Measurements from ENCODE around the gene DPYSL5. TPM values are rescaled to one million over a fixed set of nuclear protein-coding genes. Genes with fewer than 3 reads are reported as not detected.

DPYSL5 gene
- polyA plus RNA-seq, 3 donors: not detected

DNA sequence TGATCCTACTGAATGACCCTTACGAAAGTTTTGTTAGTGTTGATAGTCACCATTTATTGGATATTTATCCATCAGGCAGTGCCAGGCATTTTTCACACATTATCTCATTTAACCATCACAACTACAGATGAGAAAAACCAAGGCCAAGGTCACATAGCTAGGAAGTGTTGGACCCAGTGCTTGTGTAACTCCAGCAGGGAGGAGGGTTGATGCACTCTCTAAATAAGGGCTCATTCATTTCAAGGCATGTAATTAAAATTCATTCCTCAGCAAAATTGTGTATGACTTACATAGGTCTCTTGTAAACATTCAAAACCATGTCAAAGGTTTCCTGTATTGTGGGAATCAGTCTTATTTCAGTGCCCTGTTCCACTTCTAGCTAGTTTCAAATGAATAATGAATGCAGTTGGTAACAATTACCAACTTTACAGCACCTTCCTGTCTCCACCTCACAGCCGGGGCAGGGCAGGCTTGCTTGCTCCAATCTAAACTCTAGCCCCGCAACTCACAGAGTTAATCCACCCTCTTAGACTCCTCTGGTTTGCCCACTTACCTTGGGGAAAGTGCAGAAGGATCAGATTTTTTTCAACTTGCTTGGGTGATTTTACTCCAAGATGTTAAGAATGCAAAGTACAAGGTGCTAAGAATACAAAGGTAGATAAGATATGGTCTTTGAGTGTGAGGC is 116.7 kb downstream of the DPYSL5 start:
- H3K27me3 Mint-ChIP-seq (ENCODE audit: low read depth in 3 of 3): peaks cover 20 to 21% (median 21%) of the 10 kb centered on the region in 3 donors
- H3K4me3 ChIP-seq (replicated peaks in 1 of 3; ENCODE audit: low read depth in 2 of 3, low read length in 3 of 3): no peak overlapping the region
- no CpG with 5 or more reads among the region's 3 CpGs for WGBS (ENCODE audit: insufficient coverage)
- peaks cover 0 to 2% (median 0%) of the 10 kb centered on the region in 7 donors for H3K9me3 Mint-ChIP-seq
- DNase-seq: no peak
- no peaks in the 10 kb centered on the region for H4K20me1 ChIP-seq (ENCODE audit: insufficient read depth, low read length)
- no peak overlapping the region for H3K27ac Mint-ChIP-seq
- peaks cover 4 to 6% of the 10 kb centered on the region in 2 donors for H3K4me1 ChIP-seq (ENCODE audit: control insufficient read depth in 1 of 2, insufficient read depth in 2 of 2, low read length in 2 of 2)
- no peaks in the 10 kb centered on the region for H3K36me3 ChIP-seq (replicated peaks in 1 of 2; ENCODE audit: control insufficient read depth in 1 of 2, insufficient read depth in 2 of 2, low read length in 2 of 2)
- H2AFZ ChIP-seq (ENCODE audit: insufficient read depth, low read depth, low read length, poor library complexity, severe bottlenecking): no peak overlapping the region
- no peak overlapping the region for H3K4me2 ChIP-seq (replicated peaks; ENCODE audit: extremely low read depth, low read length, poor library complexity, severe bottlenecking)
- H3K9me3 ChIP-seq (replicated peaks in 1 of 2; ENCODE audit: control insufficient read depth in 1 of 2, insufficient read depth in 1 of 2, low read length in 2 of 2): no peaks in the 10 kb centered on the region
- no peak overlapping the region for H3K27ac ChIP-seq (ENCODE audit: low read depth in 1 of 2, low read length in 2 of 2)
- H3K27me3 ChIP-seq (ENCODE audit: control insufficient read depth in 2 of 2, insufficient read depth in 2 of 2, low read length in 2 of 2): peaks cover 0 to 10% of the 10 kb centered on the region in 2 donors
- no peaks in the 10 kb centered on the region for H3K36me3 Mint-ChIP-seq
- intact Hi-C loops (cut with micrococcal nuclease): no loop called here
- H3K4me3 Mint-ChIP-seq: no peak overlapping the region
- H3K9ac ChIP-seq (ENCODE audit: insufficient read depth, low read length, poor library complexity, severe bottlenecking): no peak overlapping the region
- TF ChIP-seq, protein P1, sequence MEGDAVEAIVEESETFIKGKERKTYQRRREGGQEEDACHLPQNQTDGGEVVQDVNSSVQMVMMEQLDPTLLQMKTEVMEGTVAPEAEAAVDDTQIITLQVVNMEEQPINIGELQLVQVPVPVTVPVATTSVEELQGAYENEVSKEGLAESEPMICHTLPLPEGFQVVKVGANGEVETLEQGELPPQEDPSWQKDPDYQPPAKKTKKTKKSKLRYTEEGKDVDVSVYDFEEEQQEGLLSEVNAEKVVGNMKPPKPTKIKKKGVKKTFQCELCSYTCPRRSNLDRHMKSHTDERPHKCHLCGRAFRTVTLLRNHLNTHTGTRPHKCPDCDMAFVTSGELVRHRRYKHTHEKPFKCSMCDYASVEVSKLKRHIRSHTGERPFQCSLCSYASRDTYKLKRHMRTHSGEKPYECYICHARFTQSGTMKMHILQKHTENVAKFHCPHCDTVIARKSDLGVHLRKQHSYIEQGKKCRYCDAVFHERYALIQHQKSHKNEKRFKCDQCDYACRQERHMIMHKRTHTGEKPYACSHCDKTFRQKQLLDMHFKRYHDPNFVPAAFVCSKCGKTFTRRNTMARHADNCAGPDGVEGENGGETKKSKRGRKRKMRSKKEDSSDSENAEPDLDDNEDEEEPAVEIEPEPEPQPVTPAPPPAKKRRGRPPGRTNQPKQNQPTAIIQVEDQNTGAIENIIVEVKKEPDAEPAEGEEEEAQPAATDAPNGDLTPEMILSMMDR (IDR thresholded peaks at IDR 0.05): no peak
- peaks cover 8% of the 10 kb centered on the region for H3K4me1 Mint-ChIP-seq
- H3K79me2 ChIP-seq (ENCODE audit: insufficient read depth, low read length): no peaks in the 10 kb centered on the region

DNA sequence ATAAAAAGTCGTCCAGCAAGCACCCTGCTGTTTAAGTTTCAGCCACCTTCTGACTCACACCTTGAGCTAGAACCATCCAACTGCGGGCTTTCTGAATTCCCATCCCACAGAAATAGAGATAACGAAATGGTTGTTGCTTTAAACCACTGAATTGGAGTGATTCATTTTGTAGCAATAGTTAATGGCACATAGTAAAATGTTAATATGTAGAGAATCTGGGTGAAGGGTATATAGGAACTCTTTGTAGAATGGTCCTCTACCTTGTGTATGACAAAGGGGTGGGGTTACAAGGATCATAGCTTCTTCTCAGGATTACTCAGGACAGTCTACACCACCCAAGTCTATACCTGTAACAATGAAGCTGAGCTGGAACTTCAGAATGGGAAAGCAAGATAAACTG is 120.1 kb downstream of the DPYSL5 start:
- Histone ChIP-seq H3K9me3 (replicated peaks in 1 of 2; ENCODE audit: control insufficient read depth in 1 of 2, insufficient read depth in 1 of 2, low read length in 2 of 2) (no peaks in the 10 kb centered on the region), H4K20me1 (ENCODE audit: insufficient read depth, low read length) (no peaks in the 10 kb centered on the region), H3K36me3 (replicated peaks in 1 of 2; ENCODE audit: control insufficient read depth in 1 of 2, insufficient read depth in 2 of 2, low read length in 2 of 2) (no peaks in the 10 kb centered on the region), H2AFZ (ENCODE audit: insufficient read depth, low read depth, low read length, poor library complexity, severe bottlenecking) (no peak overlapping the region), H3K79me2 (ENCODE audit: insufficient read depth, low read length) (no peaks in the 10 kb centered on the region), H3K4me1 (ENCODE audit: control insufficient read depth in 1 of 2, insufficient read depth in 2 of 2, low read length in 2 of 2) (peaks cover 10 to 18% of the 10 kb centered on the region in 2 donors), H3K27ac (ENCODE audit: low read depth in 1 of 2, low read length in 2 of 2) (no peak overlapping the region), H3K4me2 (replicated peaks; ENCODE audit: extremely low read depth, low read length, poor library complexity, severe bottlenecking) (no peak overlapping the region), H3K9ac (ENCODE audit: insufficient read depth, low read length, poor library complexity, severe bottlenecking) (no peak overlapping the region), H3K27me3 (ENCODE audit: control insufficient read depth in 2 of 2, insufficient read depth in 2 of 2, low read length in 2 of 2) (peaks cover 0 to 13% of the 10 kb centered on the region in 2 donors), H3K4me3 (replicated peaks in 1 of 3; ENCODE audit: low read depth in 2 of 3, low read length in 3 of 3) (no peak overlapping the region)
- Mint-ChIP-seq H3K4me1 (peaks cover 18% of the 10 kb centered on the region), H3K4me3 (no peak overlapping the region), H3K9me3 (peaks cover 0 to 2% (median 0%) of the 10 kb centered on the region in 7 donors), H3K36me3 (no peaks in the 10 kb centered on the region), H3K27ac (no peak overlapping the region), H3K27me3 (ENCODE audit: low read depth in 3 of 3) (peaks cover 15 to 35% (median 30%) of the 10 kb centered on the region in 3 donors)
- whole genome bisulfite sequencing (ENCODE audit: insufficient coverage): no CpG with 5 or more reads among the region's 3 CpGs
- intact Hi-C loops (cut with micrococcal nuclease): no loop called here
- TF ChIP-seq, protein P1 (IDR thresholded peaks at IDR 0.05): no peak
- no peak for DNase-seq

All from CD14-positive monocyte (primary cell).